Spleen (tissue), 11 donors: ENCODE data around the gene LRRC74B. TPM values are rescaled to one million over a fixed set of nuclear protein-coding genes. Genes with fewer than 3 reads are reported as not detected.

Source experiments
- DNase-seq: peaks from one replicate; pipeline ENCODE4 v3.0.0-alpha.2; 2020
- H3K27ac ChIP-seq, 8 donors: fragments of 200-600 bp; sonication (generic) in 7 of 8; 1 replicate in 4 of 8; 2 replicates in 4 of 8; pipeline versions ENCODE4 v1.5.0 to v1.8.0; 2016 to 2021; ENCODE audit warnings: inconsistent platforms in 4 of 8, mild to moderate bottlenecking in 4 of 8, moderate library complexity in 1 of 8
- H3K27me3 ChIP-seq, 7 donors: fragments of 200-600 bp; sonication (generic) in 6 of 7; replicated peaks in 1 of 7; 1 replicate in 4 of 7; 2 replicates in 3 of 7; pipeline versions ENCODE4 v1.5.0 to v1.8.0; 2016 to 2021; ENCODE audit warnings: inconsistent platforms in 3 of 7, mild to moderate bottlenecking in 1 of 7
- H3K36me3 ChIP-seq, 6 donors: fragments of 200-600 bp; sonication (generic) in 5 of 6; 1 replicate in 4 of 6; 2 replicates in 2 of 6; pipeline versions ENCODE4 v1.5.0 to v1.8.0; 2016 to 2021; ENCODE audit warnings: inconsistent platforms in 2 of 6
- H3K4me1 ChIP-seq, 6 donors: fragments of 200-600 bp; sonication (generic) in 5 of 6; 1 replicate in 3 of 6; 2 replicates in 3 of 6; pipeline versions ENCODE4 v1.5.0 to v1.8.0; 2016 to 2021; ENCODE audit warnings: inconsistent platforms in 3 of 6
- H3K4me3 ChIP-seq, 8 donors: fragments of 200-600 bp; sonication (generic) in 7 of 8; 1 replicate in 4 of 8; 2 replicates in 4 of 8; pipeline versions ENCODE4 v1.5.0 to v1.8.0; 2016 to 2021; ENCODE audit warnings: inconsistent platforms in 4 of 8, mild to moderate bottlenecking in 4 of 8, moderate library complexity in 2 of 8
- H3K9me3 ChIP-seq, 8 donors: fragments of 200-600 bp; sonication (generic) in 7 of 8; 1 replicate in 4 of 8; 2 replicates in 4 of 8; pipeline versions ENCODE4 v1.5.0 to v1.8.0; 2016 to 2021; ENCODE audit warnings: inconsistent platforms in 4 of 8
- POLR2A ChIP-seq, 3 donors: fragments of 450-650 bp; IDR thresholded peaks; one replicate each; pipeline ENCODE4 v1.5.1; 2017; ENCODE audit warnings: antibody characterized with exemption in 3 of 3, mild to moderate bottlenecking in 1 of 3
- POLR2AphosphoS5 ChIP-seq, 3 donors: sonication (generic); formaldehyde crosslinking; IDR thresholded peaks; one replicate each; pipeline ENCODE4 v1.5.1; 2017; ENCODE audit warnings: antibody characterized with exemption in 3 of 3
- WGBS, 5 donors: extraction: QIAGEN DNeasy Blood & Tissue Kit in 3 of 5; methylation state at CpG; one replicate each; pipeline versions ENCODE4 v1.1.5 to v1.1.7; 2013 to 2018; 5-methylcytosine and 5-hydroxymethylcytosine counted together
- intact Hi-C: fragments of 100-400 bp; cut with DNase I; formaldehyde crosslinking; loops from one replicate; pipeline ENCODE4 v1.15.0; 2023; ENCODE audit warnings: low total_unique reads
- polyA plus RNA-seq, 3 donors: library from polyadenylated mRNA; stranded (reverse); fragments of 200-250 nt; gene quantifications; one replicate each; pipeline ENCODE4 v1.2.1, GENCODE V29; 2013
- total RNA-seq, 7 donors: library from RNA; depleted of rRNA in 3 of 7; stranded (reverse); fragments of >200 nt in 3 of 7; fragmentation: NEBNext Ultra II Directional in 4 of 7; extraction: Animal tissue kit (Norgen Biotek cat#: 25700) in 4 of 7; gene quantifications; one replicate each; pipeline versions ENCODE4 v1.1.0 to v1.2.1, GENCODE V29; 2016 to 2021
- TF ChIP-seq, protein P1 (sequence below), 11 experiments: fragments of 200-600 bp in 7 of 11; fragments of 450-650 bp in 4 of 11; sonication (generic) in 4 of 11; IDR thresholded peaks in 8 of 11; conservative IDR thresholded peaks in 3 of 11; 1 replicate in 7 of 11; 2 replicates in 4 of 11; pipeline versions ENCODE4 v1.4.0 to v1.8.0; 2016 to 2021; ENCODE audit warnings: antibody characterized with exemption in 11 of 11, inconsistent platforms in 4 of 11, mild to moderate bottlenecking in 1 of 11
- donor health status: healthy with polysubstance abuse.
- donor health status: DM: no; HTN: no; CAD: no; lungs with moderate emphysema.
- donor health status: DM: no; HTN: no; CAD: no.
- donor health status: Bipolar disorder and iron deficiency.
- donor health status: healthy.
- donor health status: DM: no; HTN: no; CAD: no.
- donor health status: DM: yes; HTN: yes; CAD: no.

LRRC74B gene
- total and polyA plus RNA-seq, 10 donors, result 0.03 TPM; not detected in 9

DNA sequence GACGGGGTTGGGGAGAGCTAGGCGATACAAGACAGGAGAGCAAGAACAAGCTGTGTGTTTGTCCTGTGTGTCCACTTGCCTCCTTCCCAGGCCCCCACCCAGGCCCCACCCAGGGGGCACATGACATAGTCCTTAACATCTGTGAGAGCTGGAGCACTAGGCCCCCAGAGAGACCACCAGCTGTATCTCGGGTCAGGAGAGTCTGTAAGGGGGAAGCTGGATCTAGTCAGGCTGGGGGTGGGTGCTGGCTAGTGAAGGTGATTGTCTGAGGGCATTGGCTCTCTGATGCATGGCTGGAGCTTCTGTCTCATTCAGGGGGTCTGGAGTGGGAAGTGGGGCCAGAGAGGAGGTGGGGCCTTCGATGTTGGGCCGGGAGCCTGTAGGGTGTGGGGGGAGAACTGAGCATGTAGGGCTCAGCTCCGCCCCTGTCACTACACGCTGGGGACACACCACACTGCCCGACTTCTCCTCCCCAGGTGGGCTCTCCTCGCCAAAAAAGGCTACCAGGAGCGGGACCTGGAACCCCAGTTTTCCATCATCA lies 30.2 kb upstream of the LRRC74B start:
- H3K9me3 ChIP-seq, result no peaks in the 10 kb centered on the region
- peak; percentile 61 for DNase-seq
- H3K4me1 ChIP-seq, result peaks cover 13 to 37% (median 25%) of the 10 kb centered on the region in 6 donors
- peak overlapping the region in 4 of 8 donors; percentile 15 to 74 (median 50) for H3K4me3 ChIP-seq
- no peaks in the 10 kb centered on the region for H3K36me3 ChIP-seq
- 59 to 73% (median 69%) methylated on average over 10 of the region's 10 CpGs for WGBS, 5 donors
- peak overlapping the region in 7 of 8 donors; percentile 29 to 85 (median 80) for H3K27ac ChIP-seq
- intact Hi-C loops, result loop anchor here (10.0 kb wide), 1 partner anchor 51 kb away; the partner anchor contains the start of gene AIFM3
- peaks cover 0 to 12% (median 0%) of the 10 kb centered on the region in 7 donors for H3K27me3 ChIP-seq
- TF ChIP-seq, protein P1, sequence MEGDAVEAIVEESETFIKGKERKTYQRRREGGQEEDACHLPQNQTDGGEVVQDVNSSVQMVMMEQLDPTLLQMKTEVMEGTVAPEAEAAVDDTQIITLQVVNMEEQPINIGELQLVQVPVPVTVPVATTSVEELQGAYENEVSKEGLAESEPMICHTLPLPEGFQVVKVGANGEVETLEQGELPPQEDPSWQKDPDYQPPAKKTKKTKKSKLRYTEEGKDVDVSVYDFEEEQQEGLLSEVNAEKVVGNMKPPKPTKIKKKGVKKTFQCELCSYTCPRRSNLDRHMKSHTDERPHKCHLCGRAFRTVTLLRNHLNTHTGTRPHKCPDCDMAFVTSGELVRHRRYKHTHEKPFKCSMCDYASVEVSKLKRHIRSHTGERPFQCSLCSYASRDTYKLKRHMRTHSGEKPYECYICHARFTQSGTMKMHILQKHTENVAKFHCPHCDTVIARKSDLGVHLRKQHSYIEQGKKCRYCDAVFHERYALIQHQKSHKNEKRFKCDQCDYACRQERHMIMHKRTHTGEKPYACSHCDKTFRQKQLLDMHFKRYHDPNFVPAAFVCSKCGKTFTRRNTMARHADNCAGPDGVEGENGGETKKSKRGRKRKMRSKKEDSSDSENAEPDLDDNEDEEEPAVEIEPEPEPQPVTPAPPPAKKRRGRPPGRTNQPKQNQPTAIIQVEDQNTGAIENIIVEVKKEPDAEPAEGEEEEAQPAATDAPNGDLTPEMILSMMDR (IDR thresholded peaks at IDR 0.05 in 8 of 11, conservative IDR thresholded peaks at IDR 0.05 in 3 of 11), result no peak
- TF ChIP-seq POLR2A (IDR thresholded peaks at IDR 0.05) (no peak), POLR2AphosphoS5 (IDR thresholded peaks at IDR 0.05) (no peak)

DNA sequence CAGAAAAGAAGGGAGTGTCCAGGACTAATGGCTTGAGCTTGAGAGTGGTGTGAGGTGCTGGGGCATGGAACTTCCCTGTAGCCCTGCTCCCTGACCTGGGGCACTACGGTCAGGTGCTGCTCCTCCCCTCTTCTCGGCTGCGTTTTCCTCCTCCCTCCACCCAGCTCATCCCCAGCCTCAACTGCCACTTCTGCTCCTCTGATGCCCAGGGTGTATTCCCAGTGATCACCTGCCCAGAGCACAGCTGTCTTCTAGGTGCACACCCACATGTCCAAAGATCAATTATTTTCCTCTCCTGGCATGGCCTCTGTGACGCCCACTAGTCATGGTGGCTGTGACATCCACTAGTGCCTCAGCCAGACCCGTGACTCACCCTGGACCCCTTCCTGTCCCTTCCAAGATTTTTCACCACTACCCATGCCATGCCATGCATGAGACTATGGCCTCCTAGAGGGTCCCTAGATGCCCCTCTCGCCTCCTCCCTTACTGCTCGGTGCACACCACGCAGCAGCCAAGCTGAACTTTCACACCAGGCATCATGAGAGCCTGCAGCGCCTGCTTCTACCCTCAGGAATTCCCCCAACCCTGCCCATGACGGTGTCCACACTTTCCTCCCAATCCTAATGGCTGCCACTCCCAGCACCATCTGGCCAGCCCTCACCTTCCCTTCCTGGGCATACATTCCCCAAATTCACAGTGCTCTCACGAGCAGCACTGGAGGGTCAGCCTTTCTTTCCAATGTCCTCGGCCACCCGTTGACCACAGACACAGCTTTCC lies 28.9 kb upstream of the LRRC74B start:
- Histone ChIP-seq H3K4me1 (peaks cover 13 to 37% (median 25%) of the 10 kb centered on the region in 6 donors), H3K9me3 (no peaks in the 10 kb centered on the region), H3K4me3 (no peak overlapping the region), H3K36me3 (no peaks in the 10 kb centered on the region), H3K27me3 (peaks cover 0 to 12% (median 0%) of the 10 kb centered on the region in 7 donors), H3K27ac (peak overlapping the region in 2 of 8 donors; percentile 3 to 37)
- WGBS, 5 donors, result 82 to 86% (median 83%) methylated on average over 12 to 13 of the region's 13 CpGs
- DNase-seq, result peak; percentile 56
- TF ChIP-seq POLR2A (IDR thresholded peaks at IDR 0.05) (no peak), POLR2AphosphoS5 (IDR thresholded peaks at IDR 0.05) (no peak)
- TF ChIP-seq, protein P1 (IDR thresholded peaks at IDR 0.05 in 8 of 11, conservative IDR thresholded peaks at IDR 0.05 in 3 of 11), result no peak
- intact Hi-C loops, result loop anchor here (10.0 kb wide), 1 partner anchor 52 kb away; the partner anchor contains the start of gene AIFM3

DNA sequence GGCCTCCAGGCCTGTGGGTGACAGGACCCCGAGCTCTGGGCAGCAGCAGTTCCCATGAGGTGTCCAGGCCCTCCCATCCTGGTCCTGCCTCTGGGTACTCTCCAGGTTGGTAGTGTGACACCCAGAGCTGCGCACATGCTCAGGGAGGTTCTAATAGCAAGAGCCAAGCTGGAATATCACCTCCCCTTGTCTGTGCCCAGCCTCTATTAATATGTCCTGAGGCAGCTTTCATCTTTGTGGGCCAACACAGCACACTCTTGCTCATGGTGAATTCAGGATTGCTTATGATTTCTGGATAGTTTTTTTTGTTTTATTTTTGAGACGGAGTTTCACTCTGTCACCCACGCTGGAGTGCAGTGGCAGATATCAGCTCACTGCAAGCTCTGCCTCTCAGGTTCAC lies 27.4 kb upstream of the LRRC74B start:
- no peaks in the 10 kb centered on the region for H3K9me3 ChIP-seq
- H3K27me3 ChIP-seq, result peaks cover 0 to 12% (median 0%) of the 10 kb centered on the region in 7 donors
- 85 to 97% (median 90%) methylated on average over 4 of the region's 4 CpGs for WGBS, 5 donors
- TF ChIP-seq POLR2A (IDR thresholded peaks at IDR 0.05) (no peak), POLR2AphosphoS5 (IDR thresholded peaks at IDR 0.05) (no peak)
- TF ChIP-seq, protein P1 (IDR thresholded peaks at IDR 0.05 in 8 of 11, conservative IDR thresholded peaks at IDR 0.05 in 3 of 11), result no peak
- no peaks in the 10 kb centered on the region for H3K36me3 ChIP-seq
- H3K4me1 ChIP-seq, result peaks cover 13 to 28% (median 23%) of the 10 kb centered on the region in 6 donors
- intact Hi-C loops, result loop anchor here (10.0 kb wide), 1 partner anchor 54 kb away; the partner anchor contains the start of gene AIFM3
- H3K27ac ChIP-seq, result peak overlapping the region in 1 of 8 donors; percentile 6
- no peak for DNase-seq
- no peak overlapping the region for H3K4me3 ChIP-seq
